Muscle of leg (tissue), 11 donors: ENCODE data around the gene CBR4. TPM values are rescaled to one million over a fixed set of nuclear protein-coding genes. Genes with fewer than 3 reads are reported as not detected.
"Not testable (repeated sequence)": the region's sequence is repeated elsewhere in the genome, so short reads cannot be mapped to it uniquely, and the experiment has no call there.

Source experiments
- DNase-seq: peaks from one replicate; pipeline ENCODE4 v3.0.0; 2013
- H3K27ac ChIP-seq: one replicate; pipeline ENCODE4 v1.5.1; 2013; ENCODE audit warnings: mild to moderate bottlenecking, low read length, control low read depth
- H3K27me3 ChIP-seq: one replicate; pipeline ENCODE4 v1.6.1; 2013; ENCODE audit warnings: low read length; ENCODE audit not compliant: control insufficient read depth, insufficient read depth
- H3K36me3 ChIP-seq: one replicate; pipeline ENCODE4 v1.6.1; 2013; ENCODE audit warnings: low read length; ENCODE audit not compliant: control insufficient read depth, insufficient read depth
- H3K4me1 ChIP-seq: one replicate; pipeline ENCODE4 v1.6.1; 2013; ENCODE audit warnings: low read length; ENCODE audit not compliant: control insufficient read depth, insufficient read depth
- H3K4me3 ChIP-seq: one replicate; pipeline ENCODE4 v1.5.1; 2013; ENCODE audit warnings: low read length, control low read depth
- H3K9me3 ChIP-seq: replicated peaks from 2 replicates; pipeline ENCODE4 v1.6.1; 2013; ENCODE audit warnings: low read depth, low read length; ENCODE audit not compliant: control insufficient read depth
- WGBS: methylation state at CpG from one replicate; pipeline ENCODE4 v1.1.5; 2013; ENCODE audit warnings: missing lambda C conversion rate; ENCODE audit not compliant: insufficient coverage; 5-methylcytosine and 5-hydroxymethylcytosine counted together
- polyA plus RNA-seq, 8 donors: library from polyadenylated mRNA; unstranded; fragments of 120-200 nt; gene quantifications; one replicate each; pipeline versions ENCODE4 v1.2.1 to v1.2.3, GENCODE V29; 2013; ENCODE audit warnings: inconsistent platforms in 1 of 8, low replicate concordance in 1 of 8; ENCODE audit not compliant: insufficient read length in 8 of 8, insufficient read depth in 1 of 8
- total RNA-seq: library from RNA; stranded (reverse); fragments of 120-200 nt; gene quantifications from one replicate; pipeline ENCODE4 v1.2.4, GENCODE V29; 2013

CBR4 gene
- total and polyA plus RNA-seq, 9 donors, result 14.1 to 23.9 (median 18.3) TPM

- Histone ChIP-seq H3K4me3 (no peak overlapping the region), H3K27me3 (no peaks in the 10 kb centered on the region), H3K36me3 (no peaks in the 10 kb centered on the region), H3K27ac (no peak overlapping the region), H3K4me1 (no peaks in the 10 kb centered on the region), H3K9me3 (no peaks in the 10 kb centered on the region)
- no CpG with 5 or more reads among the region's 5 CpGs for WGBS
- no peak for DNase-seq
These were observed 49.3 kb downstream of the CBR4 start for GRCh38 chr4:168960716-168961115.

- 90% methylated on average over 1 of the region's 2 CpGs for WGBS
- Histone ChIP-seq H3K4me1 (no peaks in the 10 kb centered on the region), H3K27me3 (no peaks in the 10 kb centered on the region), H3K9me3 (no peaks in the 10 kb centered on the region), H3K36me3 (no peaks in the 10 kb centered on the region), H3K27ac (no peak overlapping the region), H3K4me3 (no peak overlapping the region)
- no peak for DNase-seq
These were observed 54.4 kb downstream of the CBR4 start for GRCh38 chr4:168955674-168956073.

GRCh38 chr4:168952821-168953246 is 57.2 kb downstream of the CBR4 start:
- WGBS, result no CpG with 5 or more reads among the region's 3 CpGs

GRCh38 chr4:168945291-168945690 is 64.8 kb downstream of the CBR4 start:
- Histone ChIP-seq H3K27me3 (no peaks in the 10 kb centered on the region), H3K4me1 (no peaks in the 10 kb centered on the region), H3K36me3 (peaks cover 3% of the 10 kb centered on the region), H3K27ac (no peak overlapping the region), H3K4me3 (no peak overlapping the region), H3K9me3 (peaks cover 2% of the 10 kb centered on the region)
- DNase-seq, result no peak
- WGBS, result no CpG with 5 or more reads among the region's 2 CpGs

More at GRCh38 chr4:168952821-168953246, 57.2 kb downstream of the CBR4 start:
- H3K27ac ChIP-seq, H3K4me3 ChIP-seq, H3K27me3 ChIP-seq, H3K36me3 ChIP-seq, H3K9me3 ChIP-seq, H3K4me1 ChIP-seq: not testable (repeated sequence)
- DNase-seq, result peak; percentile 15

- WGBS, result 73% methylated on average over 2 of the region's 3 CpGs
- DNase-seq, result no peak
- peaks cover 3% of the 10 kb centered on the region for H3K36me3 ChIP-seq
- H3K9me3 ChIP-seq, result peaks cover 2% of the 10 kb centered on the region
- H3K27me3 ChIP-seq, result no peaks in the 10 kb centered on the region
- no peak overlapping the region for H3K4me3 ChIP-seq
- H3K27ac ChIP-seq, result no peak overlapping the region
- no peaks in the 10 kb centered on the region for H3K4me1 ChIP-seq
These were observed 67.1 kb downstream of the CBR4 start for GRCh38 chr4:168942985-168943384.
